ENCODE measurements around the gene BACE1-AS.

GRCh38 chr11:117337076-117337475 is 45.9 kb downstream of the BACE1-AS start:
- TF ChIP-seq POLR2A (IDR thresholded peaks at IDR 0.05; ENCODE audit: low read depth, low read length) = no peak
- no peak for TF ChIP-seq POLR2AphosphoS5 (IDR thresholded peaks at IDR 0.05; ENCODE audit: low read depth, low read length)
